B cell (primary cell): ENCODE data around the gene UBTD1. TPM values are rescaled to one million over a fixed set of nuclear protein-coding genes. Genes with fewer than 3 reads are reported as not detected.

Experiments used
- ATAC-seq: fragments of 200-7000 bp; cut with Tn5 transposase; one replicate; pipeline ENCODE4 v1.10.0; 2021; ENCODE audit warnings: low read depth, mild to moderate bottlenecking, moderate number of reproducible peaks, moderate library complexity
- CTCF ChIA-PET: fragments of 350-600 bp; sonication (Branson Sonifier 250); formaldehyde crosslinking; loops from one replicate; lab custom pipeline; 2021; ENCODE audit warnings: antibody characterized with exemption, inconsistent platforms; lab: Charles Lee
- POLR2A ChIA-PET: fragments of 350-600 bp; sonication (Branson Sonifier 250); formaldehyde crosslinking; loops from one replicate; lab custom pipeline; 2021; ENCODE audit warnings: antibody characterized with exemption; lab: Charles Lee
- DNase-seq: peaks from one replicate; pipeline ENCODE4 v3.0.0; 2013
- H2AFZ ChIP-seq: 2 replicates; pipeline ENCODE4 v1.6.1; 2012; ENCODE audit warnings: mild to moderate bottlenecking, low read depth, low read length; ENCODE audit not compliant: insufficient read depth, poor library complexity, severe bottlenecking
- H3K27ac ChIP-seq, 2 donors: 1 replicate in 1 of 2; 2 replicates in 1 of 2; pipeline ENCODE4 v1.5.1; 2012 to 2013; ENCODE audit warnings: low read length in 2 of 2, mild to moderate bottlenecking in 2 of 2, moderate library complexity in 1 of 2
- H3K27me3 ChIP-seq, 4 experiments: fragments of 200-600 bp in 1 of 4; sonication (generic) in 1 of 4; replicated peaks in 1 of 4; 1 replicate in 2 of 4; 2 replicates in 2 of 4; pipeline versions ENCODE4 v1.6.1 to v1.7.0; 2013 to 2016; ENCODE audit warnings: low read length in 3 of 4, mild to moderate bottlenecking in 2 of 4, mixed read lengths in 1 of 4, moderate library complexity in 1 of 4; ENCODE audit not compliant: insufficient read depth in 4 of 4, control insufficient read depth in 3 of 4; ENCODE audit errors: control extremely low read depth in 1 of 4
- H3K36me3 ChIP-seq, 2 experiments: replicated peaks in 1 of 2; 1 replicate in 1 of 2; 2 replicates in 1 of 2; pipeline versions ENCODE4 v1.6.1 to v1.7.1; 2013; ENCODE audit warnings: low read length in 1 of 2; ENCODE audit not compliant: insufficient read depth in 2 of 2, control insufficient read depth in 1 of 2; ENCODE audit errors: control extremely low read depth in 1 of 2, extremely low read depth in 1 of 2
- H3K4me1 ChIP-seq, 2 donors: fragments of 200-600 bp in 1 of 2; sonication (generic) in 1 of 2; 1 replicate in 1 of 2; 2 replicates in 1 of 2; pipeline versions ENCODE4 v1.5.1 to v1.6.1; 2013 to 2017; ENCODE audit warnings: low read length in 2 of 2; ENCODE audit not compliant: control insufficient read depth in 2 of 2, insufficient read depth in 2 of 2
- H3K4me2 ChIP-seq: replicated peaks from 2 replicates; pipeline ENCODE3; 2012; ENCODE audit warnings: mild to moderate bottlenecking, low read depth, low read length; ENCODE audit not compliant: poor library complexity, severe bottlenecking
- H3K4me3 ChIP-seq, 5 experiments: fragments of 200-600 bp in 1 of 5; sonication (generic) in 1 of 5; 1 replicate in 3 of 5; 2 replicates in 2 of 5; pipeline versions ENCODE4 v1.5.1 to v1.7.0; 2011 to 2016; ENCODE audit warnings: low read length in 4 of 5, mild to moderate bottlenecking in 4 of 5, low read depth in 2 of 5, control low read depth in 1 of 5, moderate library complexity in 1 of 5; ENCODE audit not compliant: insufficient read depth in 1 of 5; ENCODE audit errors: control extremely low read depth in 1 of 5, extremely low read depth in 1 of 5
- H3K79me2 ChIP-seq: fragments of 200-600 bp; sonication (generic); one replicate; pipeline ENCODE4 v1.6.0; 2016; ENCODE audit warnings: low read length; ENCODE audit not compliant: control insufficient read depth, insufficient read depth
- H3K9ac ChIP-seq: fragments of 200-600 bp; sonication (generic); 2 replicates; pipeline ENCODE4 v1.6.1; 2017; ENCODE audit warnings: mild to moderate bottlenecking, low read length, moderate library complexity
- H3K9me3 ChIP-seq, 3 donors: one replicate each; pipeline versions ENCODE4 v1.6.1 to v1.7.1; 2013; ENCODE audit warnings: low read length in 2 of 3; ENCODE audit not compliant: control insufficient read depth in 2 of 3, insufficient read depth in 1 of 3; ENCODE audit errors: control extremely low read depth in 1 of 3
- H4K20me1 ChIP-seq: 2 replicates; pipeline ENCODE4 v1.6.0; 2012; ENCODE audit warnings: mild to moderate bottlenecking, low read length; ENCODE audit not compliant: insufficient read depth, control insufficient read depth, poor library complexity, severe bottlenecking
- H3K27ac Mint-ChIP-seq: one replicate; pipeline ENCODE4 v1.8.0; 2021; ENCODE audit warnings: mixed read lengths
- H3K27me3 Mint-ChIP-seq: one replicate; pipeline ENCODE4 v1.8.0; 2021; ENCODE audit warnings: mixed read lengths
- H3K4me1 Mint-ChIP-seq: one replicate; pipeline ENCODE4 v1.8.0; 2021; ENCODE audit warnings: mixed read lengths
- H3K4me3 Mint-ChIP-seq: one replicate; pipeline ENCODE4 v1.8.0; 2021; ENCODE audit warnings: mixed read lengths
- H3K9me3 Mint-ChIP-seq: one replicate; pipeline ENCODE4 v1.8.0; 2022; ENCODE audit warnings: mixed read lengths; ENCODE audit not compliant: insufficient read depth
- CTCF ChIP-seq: fragments of 200-600 bp; IDR thresholded peaks from one replicate; pipeline ENCODE4 v1.8.0; 2022; ENCODE audit warnings: antibody characterized with exemption, mild to moderate bottlenecking
- EZH2 ChIP-seq: IDR thresholded peaks from 2 replicates; pipeline ENCODE4 v1.6.1; 2012; ENCODE audit warnings: borderline replicate concordance, low read depth, mild to moderate bottlenecking, moderate library complexity, low read length; ENCODE audit not compliant: insufficient read depth, poor library complexity, severe bottlenecking
- WGBS: methylation state at CpG from one replicate; pipeline ENCODE4 v1.1.5; 2013; ENCODE audit warnings: missing lambda C conversion rate; ENCODE audit not compliant: insufficient coverage; 5-methylcytosine and 5-hydroxymethylcytosine counted together
- intact Hi-C: fragments of 100-400 bp; cut with micrococcal nuclease; formaldehyde crosslinking; loops from one replicate; pipeline ENCODE4 v1.10.0; 2022
- polyA plus RNA-seq: library from polyadenylated mRNA; depleted of rRNA; stranded (reverse); fragments of >200 nt; gene quantifications from 2 replicates; pipeline ENCODE4 v1.2.3, GENCODE V29; 2012
- total RNA-seq, 2 donors: library from RNA; stranded (reverse); fragments of 120-200 nt in 1 of 2; gene quantifications; 1 replicate in 1 of 2; 2 replicates in 1 of 2; pipeline versions ENCODE4 v1.2.3 to v1.2.4, GENCODE V29; 2013 to 2022

Gene UBTD1
- total and polyA plus RNA-seq, 2 donors (not counting 1 experiment from before 2014, with no cell fraction given): 1.3 to 1.8 TPM

GRCh38 chr10:97542169-97543024 is 43.7 kb downstream of the UBTD1 start:
- Mint-ChIP-seq H3K4me3 (no peak overlapping the region), H3K27me3 (peaks cover 8% of the 10 kb centered on the region), H3K27ac (no peak overlapping the region), H3K9me3 (no peaks in the 10 kb centered on the region), H3K4me1 (no peaks in the 10 kb centered on the region)
- ChIA-PET CTCF (interaction anchor here (0.6 kb wide), 1 partner anchor 10 kb away, joined by 4 read pairs; no protein-coding TSS in a partner anchor), POLR2A (no interaction called here)
- ATAC-seq (no peak), DNase-seq (no peak)
- no peaks in the 10 kb centered on the region for H3K79me2 ChIP-seq
- H3K27ac ChIP-seq: no peak overlapping the region
- H3K27me3 ChIP-seq: no peaks in the 10 kb centered on the region
- no peak overlapping the region for H3K4me2 ChIP-seq
- no peaks in the 10 kb centered on the region for H3K4me1 ChIP-seq
- intact Hi-C loops: no loop called here
- H3K9me3 ChIP-seq: no peaks in the 10 kb centered on the region
- H3K4me3 ChIP-seq: no peak overlapping the region
- TF ChIP-seq EZH2 (no peak), CTCF (no peak)
- no peaks in the 10 kb centered on the region for H4K20me1 ChIP-seq
- no peaks in the 10 kb centered on the region for H3K36me3 ChIP-seq
- WGBS: 80% methylated on average over 9 of the region's 9 CpGs
- no peak overlapping the region for H2AFZ ChIP-seq
- no peak overlapping the region for H3K9ac ChIP-seq

GRCh38 chr10:97543025-97543546 is 44.4 kb downstream of the UBTD1 start:
- no peaks in the 10 kb centered on the region for H3K9me3 Mint-ChIP-seq
- Histone ChIP-seq H3K27me3 (no peaks in the 10 kb centered on the region), H3K9me3 (no peaks in the 10 kb centered on the region), H3K4me1 (no peaks in the 10 kb centered on the region), H3K4me2 (no peak overlapping the region), H2AFZ (no peak overlapping the region), H4K20me1 (no peaks in the 10 kb centered on the region), H3K79me2 (no peaks in the 10 kb centered on the region), H3K27ac (no peak overlapping the region), H3K4me3 (no peak overlapping the region), H3K9ac (no peak overlapping the region), H3K36me3 (no peaks in the 10 kb centered on the region)
- ChIA-PET POLR2A (no interaction called here), CTCF (interaction anchor here (0.6 kb wide), 1 partner anchor 10 kb away, joined by 4 read pairs; no protein-coding TSS in a partner anchor)
- intact Hi-C loops: no loop called here
- 35% methylated on average over 10 of the region's 10 CpGs for WGBS
- no peaks in the 10 kb centered on the region for H3K4me1 Mint-ChIP-seq
- no peak overlapping the region for H3K4me3 Mint-ChIP-seq
- ATAC-seq: no peak
- H3K27me3 Mint-ChIP-seq: peaks cover 8% of the 10 kb centered on the region
- no peak overlapping the region for H3K27ac Mint-ChIP-seq
- TF ChIP-seq EZH2: no peak
- TF ChIP-seq CTCF: no peak
- no peak for DNase-seq
